ENCODE results near the gene SNX8. TPM values are rescaled to one million over a fixed set of nuclear protein-coding genes. Genes with fewer than 3 reads are reported as not detected.
A peak's percentile ranks its signal among the peaks of the same experiment; 100 is the strongest.

Gene SNX8, protein sequence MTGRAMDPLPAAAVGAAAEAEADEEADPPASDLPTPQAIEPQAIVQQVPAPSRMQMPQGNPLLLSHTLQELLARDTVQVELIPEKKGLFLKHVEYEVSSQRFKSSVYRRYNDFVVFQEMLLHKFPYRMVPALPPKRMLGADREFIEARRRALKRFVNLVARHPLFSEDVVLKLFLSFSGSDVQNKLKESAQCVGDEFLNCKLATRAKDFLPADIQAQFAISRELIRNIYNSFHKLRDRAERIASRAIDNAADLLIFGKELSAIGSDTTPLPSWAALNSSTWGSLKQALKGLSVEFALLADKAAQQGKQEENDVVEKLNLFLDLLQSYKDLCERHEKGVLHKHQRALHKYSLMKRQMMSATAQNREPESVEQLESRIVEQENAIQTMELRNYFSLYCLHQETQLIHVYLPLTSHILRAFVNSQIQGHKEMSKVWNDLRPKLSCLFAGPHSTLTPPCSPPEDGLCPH
- total RNA-seq, result 60.1 TPM
- long read RNA-seq, full-length matches to known transcripts, result 24 of 35 reads
- long read RNA-seq, partial matches to known transcripts, result 4 of 35 reads
- long read RNA-seq, other reads (novel, unspliced or antisense), result 7 of 35 reads

- TF ChIP-seq, protein P1, sequence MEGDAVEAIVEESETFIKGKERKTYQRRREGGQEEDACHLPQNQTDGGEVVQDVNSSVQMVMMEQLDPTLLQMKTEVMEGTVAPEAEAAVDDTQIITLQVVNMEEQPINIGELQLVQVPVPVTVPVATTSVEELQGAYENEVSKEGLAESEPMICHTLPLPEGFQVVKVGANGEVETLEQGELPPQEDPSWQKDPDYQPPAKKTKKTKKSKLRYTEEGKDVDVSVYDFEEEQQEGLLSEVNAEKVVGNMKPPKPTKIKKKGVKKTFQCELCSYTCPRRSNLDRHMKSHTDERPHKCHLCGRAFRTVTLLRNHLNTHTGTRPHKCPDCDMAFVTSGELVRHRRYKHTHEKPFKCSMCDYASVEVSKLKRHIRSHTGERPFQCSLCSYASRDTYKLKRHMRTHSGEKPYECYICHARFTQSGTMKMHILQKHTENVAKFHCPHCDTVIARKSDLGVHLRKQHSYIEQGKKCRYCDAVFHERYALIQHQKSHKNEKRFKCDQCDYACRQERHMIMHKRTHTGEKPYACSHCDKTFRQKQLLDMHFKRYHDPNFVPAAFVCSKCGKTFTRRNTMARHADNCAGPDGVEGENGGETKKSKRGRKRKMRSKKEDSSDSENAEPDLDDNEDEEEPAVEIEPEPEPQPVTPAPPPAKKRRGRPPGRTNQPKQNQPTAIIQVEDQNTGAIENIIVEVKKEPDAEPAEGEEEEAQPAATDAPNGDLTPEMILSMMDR (IDR thresholded peaks at IDR 0.05), result no peak
- intact Hi-C loops (cut with DNase I), result no loop called here
- H3K9me3 ChIP-seq, result no peaks in the 10 kb centered on the region
- ATAC-seq, result peak; percentile 100
- peaks cover 5% of the 10 kb centered on the region for H3K36me3 ChIP-seq
- DNase-seq, result peak; percentile 96
- peak within 1 kb of the TSS; percentile 93 for H3K4me3 ChIP-seq
- peaks cover 20% of the 10 kb centered on the region for H3K4me1 ChIP-seq
- H3K27me3 ChIP-seq, result no peaks in the 10 kb centered on the region
- peak within 1 kb of the TSS; percentile 85 for H3K27ac ChIP-seq
Observed at GRCh38 chr7:2314209-2314955, at the start of gene SNX8. TSS of gene SNX8 (minus strand) at chr7:2314441. CDS start at chr7:2314421, 20 bp downstream.

DNA sequence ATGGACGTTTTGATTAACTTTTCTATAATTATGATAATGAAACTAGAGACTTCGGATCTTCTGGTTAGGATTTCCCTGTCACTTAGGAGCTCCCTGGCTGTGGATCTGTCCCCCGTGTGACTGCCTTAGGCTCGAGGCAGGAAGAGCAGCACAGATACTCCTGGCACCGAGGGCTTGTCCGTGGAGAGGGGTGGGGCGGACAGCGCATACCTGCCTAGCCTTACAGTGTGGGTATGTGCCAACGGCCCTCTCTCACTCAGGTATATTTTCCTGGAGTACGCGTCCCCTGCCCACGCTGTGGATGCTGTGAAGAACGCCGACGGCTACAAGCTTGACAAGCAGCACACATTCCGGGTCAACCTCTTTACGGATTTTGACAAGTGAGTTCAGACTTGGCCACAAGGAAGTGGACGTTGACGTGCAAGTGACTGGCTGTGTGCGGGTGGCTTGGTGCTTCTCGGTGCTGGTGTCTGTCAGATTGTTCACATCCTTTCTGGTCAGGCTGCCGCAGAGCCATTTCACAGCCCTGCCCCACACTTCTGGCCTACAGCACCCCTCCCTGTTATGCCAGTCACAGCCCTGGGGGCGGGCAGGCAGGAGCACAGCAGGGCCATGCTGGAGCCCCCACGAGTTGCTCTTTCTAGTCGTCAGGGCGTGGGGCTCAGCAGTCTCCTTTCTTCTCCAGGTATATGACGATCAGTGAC is 48.3 kb upstream of the SNX8 start:
- H3K4me1 ChIP-seq, result peaks cover 20% of the 10 kb centered on the region
- no peak overlapping the region for H3K27ac ChIP-seq
- H3K4me3 ChIP-seq, result no peak overlapping the region
- H3K27me3 ChIP-seq, result no peaks in the 10 kb centered on the region
- peaks cover 93% of the 10 kb centered on the region for H3K36me3 ChIP-seq
- ATAC-seq, result peak; percentile 24
- TF ChIP-seq, protein P1 (IDR thresholded peaks at IDR 0.05), result no peak
- intact Hi-C loops (cut with DNase I), result no loop called here
- H3K9me3 ChIP-seq, result no peaks in the 10 kb centered on the region
- no peak for DNase-seq

- ATAC-seq (no peak), DNase-seq (no peak)
- TF ChIP-seq, protein P1 (IDR thresholded peaks at IDR 0.05), result no peak
- Histone ChIP-seq H3K4me3 (no peak overlapping the region), H3K36me3 (peaks cover 76% of the 10 kb centered on the region), H3K27ac (no peak overlapping the region), H3K27me3 (no peaks in the 10 kb centered on the region), H3K4me1 (peaks cover 37% of the 10 kb centered on the region), H3K9me3 (no peaks in the 10 kb centered on the region)
- intact Hi-C loops (cut with DNase I), result no loop called here
Observed at GRCh38 chr7:2360796-2361195, 46.6 kb upstream of the SNX8 start.

GRCh38 chr7:2359610-2360009 is 45.4 kb upstream of the SNX8 start:
- intact Hi-C loops (cut with DNase I), result loop anchor here (10.0 kb wide), 1 partner anchor 115 kb away; the partner anchor contains the start of genes MRM2 and NUDT1
- Histone ChIP-seq H3K4me1 (peaks cover 39% of the 10 kb centered on the region), H3K27ac (no peak overlapping the region), H3K36me3 (peaks cover 64% of the 10 kb centered on the region), H3K9me3 (no peaks in the 10 kb centered on the region), H3K4me3 (no peak overlapping the region), H3K27me3 (no peaks in the 10 kb centered on the region)
- no peak for ATAC-seq
- TF ChIP-seq, protein P1 (IDR thresholded peaks at IDR 0.05), result no peak
- no peak for DNase-seq

GRCh38 chr7:2358968-2359527 is 44.8 kb upstream of the SNX8 start:
- peaks cover 58% of the 10 kb centered on the region for H3K36me3 ChIP-seq

More at GRCh38 chr7:2358968-2359527, 44.8 kb upstream of the SNX8 start:
- DNase-seq (no peak), ATAC-seq (no peak)
- Histone ChIP-seq H3K4me3 (no peak overlapping the region), H3K27me3 (no peaks in the 10 kb centered on the region), H3K27ac (no peak overlapping the region), H3K4me1 (peaks cover 39% of the 10 kb centered on the region), H3K9me3 (no peaks in the 10 kb centered on the region)
- TF ChIP-seq, protein P1 (IDR thresholded peaks at IDR 0.05), result no peak
- intact Hi-C loops (cut with DNase I), result loop anchor here (10.0 kb wide), 1 partner anchor 114 kb away; the partner anchor contains the start of genes MRM2 and NUDT1
